Measurements from ENCODE around the gene CDK5RAP3.

Gene CDK5RAP3

GRCh38 chr17:47948706-47949196 is 22.2 kb upstream of the CDK5RAP3 start:
- no peak overlapping the region for H3K4me3 ChIP-seq (ENCODE audit: insufficient read depth, low read depth, low read length, poor library complexity, severe bottlenecking)
- H3K27ac ChIP-seq (ENCODE audit: insufficient read depth, low read length, poor library complexity, severe bottlenecking) = no peak overlapping the region
- peaks cover 9% of the 10 kb centered on the region for H3K4me1 ChIP-seq (ENCODE audit: control insufficient read depth, insufficient read depth, low read length, poor library complexity, severe bottlenecking)
- DNase-seq = no peak
- H3K27me3 ChIP-seq (replicated peaks; ENCODE audit: control insufficient read depth, insufficient read depth, low read length, poor library complexity, severe bottlenecking) = no peaks in the 10 kb centered on the region
- peaks cover 10% of the 10 kb centered on the region for H3K36me3 ChIP-seq (ENCODE audit: control insufficient read depth, insufficient read depth, low read length)
- no peaks in the 10 kb centered on the region for H3K9me3 ChIP-seq (ENCODE audit: control insufficient read depth, low read length)

GRCh38 chr17:47949197-47949759 is 21.6 kb upstream of the CDK5RAP3 start:
- Histone ChIP-seq H3K4me3 (ENCODE audit: insufficient read depth, low read depth, low read length, poor library complexity, severe bottlenecking) (peak overlapping the region; percentile 27), H3K9me3 (ENCODE audit: control insufficient read depth, low read length) (no peaks in the 10 kb centered on the region), H3K4me1 (ENCODE audit: control insufficient read depth, insufficient read depth, low read length, poor library complexity, severe bottlenecking) (peaks cover 9% of the 10 kb centered on the region), H3K27ac (ENCODE audit: insufficient read depth, low read length, poor library complexity, severe bottlenecking) (peak overlapping the region; percentile 19), H3K27me3 (replicated peaks; ENCODE audit: control insufficient read depth, insufficient read depth, low read length, poor library complexity, severe bottlenecking) (no peaks in the 10 kb centered on the region), H3K36me3 (ENCODE audit: control insufficient read depth, insufficient read depth, low read length) (peaks cover 10% of the 10 kb centered on the region)
- peak; percentile 54 to 68 (median 56) for DNase-seq

DNA sequence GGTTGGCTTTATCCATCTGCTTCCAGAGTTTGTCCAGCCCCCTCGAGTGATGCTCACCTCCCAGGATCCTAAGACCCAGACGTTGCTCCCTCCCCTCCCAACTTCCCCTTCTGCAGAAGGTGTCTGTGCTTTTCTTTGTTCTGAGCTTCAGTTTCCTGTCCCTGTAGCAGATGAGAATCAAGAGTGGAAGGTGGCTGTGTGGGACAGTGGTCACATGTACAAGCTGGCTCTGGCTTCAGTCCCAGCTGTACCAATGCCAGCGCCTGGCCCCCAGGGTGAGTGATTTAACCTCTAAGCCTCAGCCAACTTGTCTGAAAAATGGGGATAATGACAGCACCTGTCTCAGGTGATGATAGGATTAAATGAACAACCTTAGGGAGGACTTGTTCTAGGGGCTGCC is 21.0 kb upstream of the CDK5RAP3 start:
- Histone ChIP-seq H3K36me3 (ENCODE audit: control insufficient read depth, insufficient read depth, low read length) (peaks cover 10% of the 10 kb centered on the region), H3K4me1 (ENCODE audit: control insufficient read depth, insufficient read depth, low read length, poor library complexity, severe bottlenecking) (peaks cover 9% of the 10 kb centered on the region), H3K4me3 (ENCODE audit: insufficient read depth, low read depth, low read length, poor library complexity, severe bottlenecking) (no peak overlapping the region), H3K27me3 (replicated peaks; ENCODE audit: control insufficient read depth, insufficient read depth, low read length, poor library complexity, severe bottlenecking) (no peaks in the 10 kb centered on the region), H3K9me3 (ENCODE audit: control insufficient read depth, low read length) (no peaks in the 10 kb centered on the region), H3K27ac (ENCODE audit: insufficient read depth, low read length, poor library complexity, severe bottlenecking) (no peak overlapping the region)
- DNase-seq = no peak

DNA sequence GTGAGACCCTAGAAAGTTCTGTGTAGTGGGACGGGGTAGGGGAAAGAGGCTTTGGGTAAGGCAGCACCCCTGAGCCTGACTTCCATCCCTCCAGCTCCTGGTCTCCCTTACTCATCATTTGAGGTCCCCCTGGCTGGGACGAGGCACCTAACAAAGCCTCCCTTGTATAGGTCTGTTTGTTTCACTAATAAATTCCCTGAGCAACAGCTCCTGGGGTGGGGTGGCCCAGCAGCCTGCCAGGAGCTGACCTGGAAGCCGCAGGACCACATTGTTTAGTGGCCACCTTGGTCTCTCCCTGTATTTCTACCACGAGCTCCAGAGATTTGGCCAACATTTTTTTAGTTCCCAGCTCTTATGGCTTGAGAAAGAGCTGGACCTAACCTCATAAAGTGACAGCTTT is 20.5 kb upstream of the CDK5RAP3 start:
- Histone ChIP-seq H3K4me3 (ENCODE audit: insufficient read depth, low read depth, low read length, poor library complexity, severe bottlenecking) (no peak overlapping the region), H3K27ac (ENCODE audit: insufficient read depth, low read length, poor library complexity, severe bottlenecking) (no peak overlapping the region), H3K27me3 (replicated peaks; ENCODE audit: control insufficient read depth, insufficient read depth, low read length, poor library complexity, severe bottlenecking) (no peaks in the 10 kb centered on the region), H3K9me3 (ENCODE audit: control insufficient read depth, low read length) (no peaks in the 10 kb centered on the region), H3K36me3 (ENCODE audit: control insufficient read depth, insufficient read depth, low read length) (peaks cover 7% of the 10 kb centered on the region), H3K4me1 (ENCODE audit: control insufficient read depth, insufficient read depth, low read length, poor library complexity, severe bottlenecking) (peaks cover 5% of the 10 kb centered on the region)
- DNase-seq = no peak

GRCh38 chr17:47952171-47953021 is 18.5 kb upstream of the CDK5RAP3 start:
- no peaks in the 10 kb centered on the region for H3K36me3 ChIP-seq (ENCODE audit: control insufficient read depth, insufficient read depth, low read length)
- peaks cover 5% of the 10 kb centered on the region for H3K4me1 ChIP-seq (ENCODE audit: control insufficient read depth, insufficient read depth, low read length, poor library complexity, severe bottlenecking)
- no peaks in the 10 kb centered on the region for H3K27me3 ChIP-seq (replicated peaks; ENCODE audit: control insufficient read depth, insufficient read depth, low read length, poor library complexity, severe bottlenecking)
- no peak overlapping the region for H3K4me3 ChIP-seq (ENCODE audit: insufficient read depth, low read depth, low read length, poor library complexity, severe bottlenecking)
- no peak overlapping the region for H3K27ac ChIP-seq (ENCODE audit: insufficient read depth, low read length, poor library complexity, severe bottlenecking)
- no peak for DNase-seq
- H3K9me3 ChIP-seq (ENCODE audit: control insufficient read depth, low read length) = no peaks in the 10 kb centered on the region

GRCh38 chr17:47953909-47954308 is 17.0 kb upstream of the CDK5RAP3 start:
- DNase-seq = no peak
- no peak overlapping the region for H3K4me3 ChIP-seq (ENCODE audit: insufficient read depth, low read depth, low read length, poor library complexity, severe bottlenecking)

GRCh38 chr17:47955497-47956461 is 15.1 kb upstream of the CDK5RAP3 start:
- DNase-seq = no peak
- H3K4me3 ChIP-seq (ENCODE audit: insufficient read depth, low read depth, low read length, poor library complexity, severe bottlenecking) = no peak overlapping the region
- no peaks in the 10 kb centered on the region for H3K9me3 ChIP-seq (ENCODE audit: control insufficient read depth, low read length)
- no peaks in the 10 kb centered on the region for H3K27me3 ChIP-seq (replicated peaks; ENCODE audit: control insufficient read depth, insufficient read depth, low read length, poor library complexity, severe bottlenecking)
- H3K27ac ChIP-seq (ENCODE audit: insufficient read depth, low read length, poor library complexity, severe bottlenecking) = no peak overlapping the region
- H3K4me1 ChIP-seq (ENCODE audit: control insufficient read depth, insufficient read depth, low read length, poor library complexity, severe bottlenecking) = no peaks in the 10 kb centered on the region
- no peaks in the 10 kb centered on the region for H3K36me3 ChIP-seq (ENCODE audit: control insufficient read depth, insufficient read depth, low read length)

More at GRCh38 chr17:47953909-47954308, 17.0 kb upstream of the CDK5RAP3 start:
- H3K4me1 ChIP-seq (ENCODE audit: control insufficient read depth, insufficient read depth, low read length, poor library complexity, severe bottlenecking) = peaks cover 5% of the 10 kb centered on the region
- H3K27ac ChIP-seq (ENCODE audit: insufficient read depth, low read length, poor library complexity, severe bottlenecking) = no peak overlapping the region
- H3K9me3 ChIP-seq (ENCODE audit: control insufficient read depth, low read length) = no peaks in the 10 kb centered on the region
- no peaks in the 10 kb centered on the region for H3K27me3 ChIP-seq (replicated peaks; ENCODE audit: control insufficient read depth, insufficient read depth, low read length, poor library complexity, severe bottlenecking)
- no peaks in the 10 kb centered on the region for H3K36me3 ChIP-seq (ENCODE audit: control insufficient read depth, insufficient read depth, low read length)

DNA sequence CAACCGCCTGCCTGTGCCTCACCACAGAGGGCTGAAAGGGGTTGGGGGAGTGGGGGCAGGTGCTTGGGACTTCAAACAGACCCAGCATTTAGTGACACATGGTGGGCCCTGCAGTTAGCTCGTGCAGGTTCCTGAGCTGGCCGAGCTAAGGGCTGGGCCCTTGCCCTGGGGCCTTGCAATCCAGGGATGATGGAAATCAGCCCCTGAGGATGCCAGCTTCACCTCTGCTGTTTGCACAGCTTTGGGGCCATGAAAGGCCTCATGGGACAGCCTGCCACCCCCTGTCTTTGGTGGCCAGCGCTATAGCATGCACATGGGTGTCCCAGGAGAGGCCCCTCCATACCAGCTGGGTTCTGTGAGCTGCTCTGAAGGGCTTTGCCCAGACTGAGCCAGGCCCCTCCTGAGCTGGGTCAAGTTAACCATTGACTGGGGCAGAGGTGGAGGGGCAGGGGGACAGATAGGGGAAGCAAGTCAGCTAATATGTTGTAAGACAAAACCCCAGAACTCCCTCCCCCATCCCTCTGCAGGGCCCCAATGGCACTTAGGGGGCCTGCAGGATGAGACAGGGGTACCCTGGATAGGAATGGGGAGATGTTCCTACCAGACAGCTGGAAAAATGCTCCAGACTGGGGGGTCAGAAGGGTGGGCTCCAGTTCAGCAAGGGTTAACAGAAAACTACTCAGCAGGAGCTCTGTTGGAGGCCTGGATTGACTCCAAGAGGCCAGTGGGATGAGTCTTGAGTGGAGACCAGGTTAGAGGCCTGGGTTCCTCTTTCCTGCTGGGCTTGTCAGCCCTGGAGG is 13.9 kb upstream of the CDK5RAP3 start:
- DNase-seq = no peak
- no peaks in the 10 kb centered on the region for H3K36me3 ChIP-seq (ENCODE audit: control insufficient read depth, insufficient read depth, low read length)
- H3K4me3 ChIP-seq (ENCODE audit: insufficient read depth, low read depth, low read length, poor library complexity, severe bottlenecking) = no peak overlapping the region
- H3K27ac ChIP-seq (ENCODE audit: insufficient read depth, low read length, poor library complexity, severe bottlenecking) = no peak overlapping the region
- no peaks in the 10 kb centered on the region for H3K4me1 ChIP-seq (ENCODE audit: control insufficient read depth, insufficient read depth, low read length, poor library complexity, severe bottlenecking)
- no peaks in the 10 kb centered on the region for H3K9me3 ChIP-seq (ENCODE audit: control insufficient read depth, low read length)
- no peaks in the 10 kb centered on the region for H3K27me3 ChIP-seq (replicated peaks; ENCODE audit: control insufficient read depth, insufficient read depth, low read length, poor library complexity, severe bottlenecking)
